GM04504 (cell line): Measurements from ENCODE around the gene KLRG1.

Experiments used
- DNase-seq: peaks from one replicate; pipeline ENCODE4 v3.0.0-alpha.2; 2012; ENCODE audit warnings: low read depth

KLRG1 gene

GRCh38 chr12:8989413-8989812 lies at the start of gene KLRG1:
Gene KLRG1 (plus strand): TSS chr12:8989546. CDS start chr12:8989636, 90 bp downstream.
- no peak for DNase-seq

GRCh38 chr12:8941691-8942478 lies 47.5 kb upstream of the KLRG1 start:
- DNase-seq: no peak

- no peak for DNase-seq
Measured at GRCh38 chr12:8943565-8944186, 45.7 kb upstream of the KLRG1 start.

GRCh38 chr12:8946733-8947132 lies 42.6 kb upstream of the KLRG1 start:
- DNase-seq: no peak

GRCh38 chr12:8947737-8948136 lies 41.6 kb upstream of the KLRG1 start:
- no peak for DNase-seq

GRCh38 chr12:8948701-8949341 lies 40.5 kb upstream of the KLRG1 start:
- DNase-seq: peak; percentile 7

- peak; percentile 91 for DNase-seq
Measured at GRCh38 chr12:8949342-8950220, 39.8 kb upstream of the KLRG1 start, which contains the start of gene M6PR. Gene M6PR (minus strand): TSS chr12:8949645. CDS start chr12:8946404, 3,241 bp downstream.

- no peak for DNase-seq
Measured at GRCh38 chr12:8950221-8950527, 39.2 kb upstream of the KLRG1 start.

GRCh38 chr12:8950702-8951478 lies 38.5 kb upstream of the KLRG1 start:
- no peak for DNase-seq

- no peak for DNase-seq
Measured at GRCh38 chr12:8951744-8952143, 37.6 kb upstream of the KLRG1 start.

- DNase-seq: no peak
Measured at GRCh38 chr12:8953773-8954402, 35.5 kb upstream of the KLRG1 start.

GRCh38 chr12:8956073-8956472 lies 33.3 kb upstream of the KLRG1 start:
- no peak for DNase-seq

GRCh38 chr12:8956772-8957171 lies 32.6 kb upstream of the KLRG1 start:
- DNase-seq: no peak

- no peak for DNase-seq
Measured at GRCh38 chr12:8957561-8957960, 31.8 kb upstream of the KLRG1 start.

GRCh38 chr12:8958066-8958465 lies 31.3 kb upstream of the KLRG1 start:
- no peak for DNase-seq

GRCh38 chr12:8960176-8960575 lies 29.2 kb upstream of the KLRG1 start:
- no peak for DNase-seq

GRCh38 chr12:8968761-8969160 lies 20.6 kb upstream of the KLRG1 start:
- DNase-seq: no peak

- no peak for DNase-seq
Measured at GRCh38 chr12:8969861-8970411, 19.4 kb upstream of the KLRG1 start.

- no peak for DNase-seq
Measured at GRCh38 chr12:8970432-8970831, 18.9 kb upstream of the KLRG1 start.

- DNase-seq: no peak
Measured at GRCh38 chr12:8980137-8980536, 9.2 kb upstream of the KLRG1 start.
